IMR-90 (cell line): Measurements from ENCODE around the gene ZNF627. TPM values are rescaled to one million over a fixed set of nuclear protein-coding genes. Genes with fewer than 3 reads are reported as not detected.

Experiments used
- ATAC-seq: fragments of 200-7000 bp; cut with Tn5 transposase; 2 replicates; pipeline ENCODE4 v1.9.1; 2020; ENCODE audit warnings: low read depth, mild to moderate bottlenecking, moderate library complexity
- BruUV-seq: library from RNA; stranded (reverse); fragments of 400-500 nt; replicated peaks from 2 replicates; lab custom pipeline; 2021; lab: Mats Ljungman, UMichigan
- CTCF ChIA-PET: fragments of 300-600 bp; formaldehyde crosslinking; extraction: SDS; loops from one replicate; lab custom pipeline; 2021; ENCODE audit warnings: antibody characterized with exemption; lab: Yijun Ruan, JAX
- POLR2A ChIA-PET: fragments of 300-600 bp; sonication (Branson Sonifier 250); formaldehyde crosslinking; loops from one replicate; lab custom pipeline; 2022; ENCODE audit warnings: antibody characterized with exemption; ENCODE audit not compliant: unreplicated experiment; lab: Charles Lee
- DNase-seq: peaks from one replicate; pipeline ENCODE4 v3.0.0; 2013
- H2AFZ ChIP-seq: replicated peaks from 2 replicates; pipeline ENCODE3; 2013; ENCODE audit warnings: low read length, mild to moderate bottlenecking; ENCODE audit not compliant: poor library complexity
- H2AK5ac ChIP-seq: 2 replicates; pipeline ENCODE4 v1.6.1; 2013; ENCODE audit warnings: low read depth, low read length, inconsistent platforms
- H2AK9ac ChIP-seq: replicated peaks from 2 replicates; pipeline ENCODE3; 2013; ENCODE audit warnings: mild to moderate bottlenecking, low read depth, low read length, moderate library complexity; ENCODE audit not compliant: poor library complexity
- H2BK120ac ChIP-seq: 2 replicates; pipeline ENCODE4 v1.6.1; 2013; ENCODE audit warnings: low read depth, low read length, inconsistent platforms
- H2BK15ac ChIP-seq: 3 replicates; pipeline ENCODE4 v1.6.1; 2013; ENCODE audit warnings: low read depth, low read length, inconsistent platforms
- H2BK20ac ChIP-seq: 2 replicates; pipeline ENCODE4 v1.6.1; 2013; ENCODE audit warnings: low read depth, mild to moderate bottlenecking, inconsistent platforms, low read length, moderate library complexity
- H2BK5ac ChIP-seq: 2 replicates; pipeline ENCODE4 v1.6.1; 2013; ENCODE audit warnings: mild to moderate bottlenecking, low read depth, low read length, inconsistent platforms; ENCODE audit not compliant: poor library complexity, severe bottlenecking
- H3K14ac ChIP-seq: replicated peaks from 2 replicates; pipeline ENCODE4 v1.6.1; 2013; ENCODE audit warnings: low read depth, low read length, inconsistent platforms
- H3K18ac ChIP-seq: 2 replicates; pipeline ENCODE4 v1.6.1; 2013; ENCODE audit warnings: low read depth, low read length, control low read depth
- H3K23ac ChIP-seq: 2 replicates; pipeline ENCODE4 v1.6.1; 2013; ENCODE audit warnings: low read depth, low read length, inconsistent platforms
- H3K27ac ChIP-seq: 2 replicates; pipeline ENCODE4 v1.5.1; 2013; ENCODE audit warnings: mild to moderate bottlenecking, control low read depth, low read length; ENCODE audit not compliant: insufficient read depth
- H3K27me3 ChIP-seq: 2 replicates; pipeline ENCODE4 v1.6.1; 2013; ENCODE audit warnings: low read length; ENCODE audit not compliant: control insufficient read depth, insufficient read depth
- H3K36me3 ChIP-seq: 2 replicates; pipeline ENCODE4 v1.6.1; 2013; ENCODE audit warnings: low read length, mixed read lengths; ENCODE audit not compliant: control insufficient read depth, insufficient read depth
- H3K4ac ChIP-seq: 2 replicates; pipeline ENCODE4 v1.6.1; 2013; ENCODE audit warnings: low read depth, low read length, inconsistent platforms
- H3K4me1 ChIP-seq: 2 replicates; pipeline ENCODE4 v1.6.1; 2013; ENCODE audit warnings: low read length, mixed read lengths; ENCODE audit not compliant: control insufficient read depth, insufficient read depth
- H3K4me2 ChIP-seq: 2 replicates; pipeline ENCODE4 v1.6.1; 2013; ENCODE audit warnings: low read depth, mild to moderate bottlenecking, control low read depth, low read length, moderate library complexity
- H3K4me3 ChIP-seq: 2 replicates; pipeline ENCODE4 v1.5.1; 2013; ENCODE audit warnings: low read depth, mild to moderate bottlenecking, control low read depth, low read length, moderate library complexity; ENCODE audit not compliant: insufficient read depth
- H3K56ac ChIP-seq: 2 replicates; pipeline ENCODE4 v1.6.1; 2013; ENCODE audit warnings: low read length, inconsistent platforms; ENCODE audit not compliant: insufficient read depth; ENCODE audit errors: extremely low read depth
- H3K79me1 ChIP-seq, 2 experiments: 2 replicates each; pipeline ENCODE4 v1.6.1; 2013; ENCODE audit warnings: low read length in 2 of 2, inconsistent platforms in 1 of 2, low read depth in 1 of 2
- H3K9ac ChIP-seq: 2 replicates; pipeline ENCODE4 v1.6.1; 2013; ENCODE audit warnings: low read depth, low read length, control low read depth
- H3K9me1 ChIP-seq: 2 replicates; pipeline ENCODE4 v1.6.1; 2013; ENCODE audit warnings: low read length, inconsistent platforms; ENCODE audit not compliant: insufficient read depth
- H3K9me3 ChIP-seq: 2 replicates; pipeline ENCODE4 v1.6.1; 2013; ENCODE audit warnings: low read length; ENCODE audit not compliant: control insufficient read depth, insufficient read depth
- H4K20me1 ChIP-seq: 2 replicates; pipeline ENCODE4 v1.6.1; 2013; ENCODE audit warnings: low read length, inconsistent platforms; ENCODE audit not compliant: insufficient read depth
- H4K5ac ChIP-seq: 2 replicates; pipeline ENCODE4 v1.6.1; 2013; ENCODE audit warnings: mild to moderate bottlenecking, low read depth, low read length, control low read depth
- H4K8ac ChIP-seq, 2 experiments: 2 replicates each; pipeline ENCODE4 v1.6.1; 2013; ENCODE audit warnings: low read depth in 2 of 2, low read length in 2 of 2, control low read depth in 1 of 2, inconsistent platforms in 1 of 2
- H4K91ac ChIP-seq: 2 replicates; pipeline ENCODE4 v1.6.1; 2013; ENCODE audit warnings: low read depth, low read length, inconsistent platforms; ENCODE audit not compliant: insufficient read depth
- BHLHE40 ChIP-seq: fragments of 150-350 bp; IDR thresholded peaks from 2 replicates; pipeline ENCODE4 v1.6.1; 2016; ENCODE audit warnings: mild to moderate bottlenecking, low read depth, low read length
- CEBPB ChIP-seq: IDR thresholded peaks from 2 replicates; pipeline ENCODE4 v1.6.1; 2012; ENCODE audit warnings: low read depth, low read length, improper control_type of control experiment
- CHD1 ChIP-seq: IDR thresholded peaks from 2 replicates; pipeline ENCODE4 v1.6.1; 2012; ENCODE audit warnings: low read depth, low read length, improper control_type of control experiment
- CTCF ChIP-seq: conservative IDR thresholded peaks from 2 replicates; pipeline ENCODE4 v1.5.1; 2012; ENCODE audit warnings: mild to moderate bottlenecking, low read depth, low read length, improper control_type of control experiment
- ELK1 ChIP-seq: fragments of 150-350 bp; IDR thresholded peaks from 2 replicates; pipeline ENCODE4 v1.6.1; 2016; ENCODE audit warnings: low read depth, mild to moderate bottlenecking, low read length, moderate library complexity, borderline replicate concordance
- FOS ChIP-seq: fragments of 150-350 bp; IDR thresholded peaks from 2 replicates; pipeline ENCODE4 v1.6.1; 2016; ENCODE audit warnings: low read depth, low read length
- MAFK ChIP-seq: IDR thresholded peaks from 2 replicates; pipeline ENCODE4 v1.6.1; 2012; ENCODE audit warnings: low read depth, low read length, improper control_type of control experiment
- MAZ ChIP-seq: IDR thresholded peaks from 2 replicates; pipeline ENCODE4 v1.6.1; 2012; ENCODE audit warnings: low read depth, mild to moderate bottlenecking, low read length, improper control_type of control experiment, moderate library complexity, borderline replicate concordance
- MXI1 ChIP-seq: IDR thresholded peaks from 2 replicates; pipeline ENCODE4 v1.6.1; 2012; ENCODE audit warnings: low read depth, mild to moderate bottlenecking, low read length, moderate library complexity, borderline replicate concordance
- NFE2L2 ChIP-seq: fragments of 150-350 bp; IDR thresholded peaks from 2 replicates; pipeline ENCODE4 v1.6.1; 2016; ENCODE audit warnings: low read depth, mild to moderate bottlenecking, low read length
- POLR2A ChIP-seq: IDR thresholded peaks from 2 replicates; pipeline ENCODE4 v1.6.1; 2012; ENCODE audit warnings: mild to moderate bottlenecking, low read depth, low read length
- RAD21 ChIP-seq: IDR thresholded peaks from 2 replicates; pipeline ENCODE4 v1.6.1; 2012; ENCODE audit warnings: low read length, improper control_type of control experiment
- RCOR1 ChIP-seq: IDR thresholded peaks from 2 replicates; pipeline ENCODE4 v1.6.1; 2012; ENCODE audit warnings: mild to moderate bottlenecking, low read length, improper control_type of control experiment; ENCODE audit not compliant: insufficient replicate concordance
- RFX5 ChIP-seq: IDR thresholded peaks from 2 replicates; pipeline ENCODE4 v1.8.0; 2012; ENCODE audit warnings: low read depth, mild to moderate bottlenecking, low read length, moderate library complexity
- SMC3 ChIP-seq: fragments of 150-350 bp; IDR thresholded peaks from 2 replicates; pipeline ENCODE4 v1.6.1; 2016; ENCODE audit warnings: low read depth, mild to moderate bottlenecking, antibody characterized with exemption, low read length, moderate library complexity
- USF2 ChIP-seq: fragments of 150-350 bp; IDR thresholded peaks from 2 replicates; pipeline ENCODE4 v1.6.1; 2017; ENCODE audit warnings: mild to moderate bottlenecking, antibody characterized with exemption, low read length, low read depth
- WGBS, 2 experiments: methylation state at CpG; one replicate each; pipeline versions ENCODE4 v1.1.5 to v1.1.7; 2013; ENCODE audit warnings: missing lambda C conversion rate in 2 of 2; ENCODE audit not compliant: insufficient read length in 1 of 2; ENCODE audit errors: extremely low coverage in 2 of 2; 5-methylcytosine and 5-hydroxymethylcytosine counted together
- dilution Hi-C: fragments of 300-500 bp; cut with HindIII; formaldehyde crosslinking; loops from one replicate; pipeline ENCODE4 v1.14.3; 2018; ENCODE audit warnings: low sequenced_read_pairs; ENCODE audit not compliant: unreplicated experiment
- in situ Hi-C: fragments of 300-500 bp; cut with MboI; formaldehyde crosslinking; loops from 3 replicates; pipeline ENCODE4 v1.14.3; 2019; ENCODE audit warnings: low sequenced_read_pairs, inconsistent platforms, mixed read lengths
- intact Hi-C: fragments of 100-400 bp; cut with micrococcal nuclease; formaldehyde crosslinking; loops from 2 replicates; pipeline ENCODE4 v1.10.0; 2022
- polyA plus RNA-seq, 3 experiments: library from polyadenylated mRNA; depleted of rRNA; stranded (reverse); fragments of >200 nt; gene quantifications; 2 replicates each; pipeline ENCODE4 v1.2.3, GENCODE V29; 2012; ENCODE audit warnings: low replicate concordance in 1 of 3
- total RNA-seq: library from RNA; depleted of rRNA; stranded (reverse); fragments of >200 nt; gene quantifications from 2 replicates; pipeline ENCODE4 v1.2.3, GENCODE V29; 2012

Gene ZNF627
- total and polyA plus RNA-seq, 2 of the 4 experiments (the other 2 are of a cell fraction) = 6.3 to 34.4 TPM

GRCh38 chr19:11612816-11613511 lies 15.7 kb downstream of the ZNF627 start:
- CTCF ChIA-PET = interaction anchor here (0.6 to 0.7 kb wide), 2 partner anchors 20 to 253 kb away, joined by 3 read pairs; no protein-coding TSS in a partner anchor
- Histone ChIP-seq H3K4me2 (no peak overlapping the region), H3K56ac (no peak overlapping the region), H3K4ac (no peak overlapping the region), H2AFZ (no peak overlapping the region), H3K18ac (no peak overlapping the region), H3K9me3 (peaks cover 32% of the 10 kb centered on the region), H3K27me3 (no peaks in the 10 kb centered on the region), H3K36me3 (peaks cover 43% of the 10 kb centered on the region), H3K4me3 (no peak overlapping the region), H4K91ac (no peak overlapping the region), H2BK5ac (no peak overlapping the region), H2BK20ac (no peak overlapping the region), H2BK15ac (no peak overlapping the region), H2AK5ac (no peak overlapping the region), H3K9ac (no peak overlapping the region), H3K14ac (no peak overlapping the region), H2BK120ac (no peak overlapping the region), H3K4me1 (no peaks in the 10 kb centered on the region), H2AK9ac (no peak overlapping the region), H3K79me1 (peaks cover 40 to 51% of the 10 kb centered on the region in 2 experiments), H3K27ac (no peak overlapping the region), H3K23ac (no peak overlapping the region), H4K8ac (no peak overlapping the region), H4K5ac (no peak overlapping the region), H3K9me1 (no peaks in the 10 kb centered on the region), H4K20me1 (peaks cover 26% of the 10 kb centered on the region)
- ATAC-seq (no peak), DNase-seq (no peak)
- TF ChIP-seq CTCF = no peak
- TF ChIP-seq CHD1 = no peak
- no peak for TF ChIP-seq RCOR1
- TF ChIP-seq FOS = no peak
- TF ChIP-seq USF2 = no peak
- no peak for TF ChIP-seq RAD21
- TF ChIP-seq SMC3 = no peak
- TF ChIP-seq ELK1 = no peak
- TF ChIP-seq MAFK = no peak
- no peak for TF ChIP-seq RFX5
- TF ChIP-seq BHLHE40 = no peak
- no peak for TF ChIP-seq CEBPB
- no peak for TF ChIP-seq MXI1
- no peak for TF ChIP-seq NFE2L2
- no peak for TF ChIP-seq POLR2A
- TF ChIP-seq MAZ = no peak
- POLR2A ChIA-PET = interaction anchor here (0.6 kb wide), 1 partner anchor 29 kb away, joined by 4 read pairs; no protein-coding TSS in a partner anchor
- dilution Hi-C loops = no loop called here
- intact Hi-C loops = no loop called here
- in situ Hi-C loops = no loop called here
- no TSS peak for BruUV-seq
- no CpG with 5 or more reads among the region's 5 CpGs for WGBS, 2 experiments
